ENCODE results near the gene HSD17B1.
"Not testable (repeated sequence)": the region's sequence is repeated elsewhere in the genome, so short reads cannot be mapped to it uniquely, and the experiment has no call there.

Gene HSD17B1

DNA sequence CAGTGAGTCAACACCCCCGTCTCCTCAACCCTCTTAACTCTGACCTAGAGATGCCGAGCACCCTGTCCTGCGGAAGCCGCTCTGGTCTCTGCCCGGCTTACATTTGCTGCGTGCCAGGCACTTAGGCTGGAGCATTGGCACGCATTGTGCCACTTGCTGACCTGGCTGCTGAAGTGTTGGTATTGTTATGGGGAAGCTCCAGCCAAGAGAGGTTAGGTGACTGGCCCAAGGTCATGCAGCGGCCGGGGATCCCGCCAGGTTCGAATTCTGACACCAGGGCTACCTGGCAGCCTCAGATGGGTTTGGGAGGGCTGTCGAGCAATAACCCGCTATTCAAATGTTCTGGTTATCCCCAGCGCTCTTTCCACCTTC, 5.0 kb upstream of the HSD17B1 start:
- no peak for DNase-seq (ENCODE audit: low read depth in 2 of 2)

DNA sequence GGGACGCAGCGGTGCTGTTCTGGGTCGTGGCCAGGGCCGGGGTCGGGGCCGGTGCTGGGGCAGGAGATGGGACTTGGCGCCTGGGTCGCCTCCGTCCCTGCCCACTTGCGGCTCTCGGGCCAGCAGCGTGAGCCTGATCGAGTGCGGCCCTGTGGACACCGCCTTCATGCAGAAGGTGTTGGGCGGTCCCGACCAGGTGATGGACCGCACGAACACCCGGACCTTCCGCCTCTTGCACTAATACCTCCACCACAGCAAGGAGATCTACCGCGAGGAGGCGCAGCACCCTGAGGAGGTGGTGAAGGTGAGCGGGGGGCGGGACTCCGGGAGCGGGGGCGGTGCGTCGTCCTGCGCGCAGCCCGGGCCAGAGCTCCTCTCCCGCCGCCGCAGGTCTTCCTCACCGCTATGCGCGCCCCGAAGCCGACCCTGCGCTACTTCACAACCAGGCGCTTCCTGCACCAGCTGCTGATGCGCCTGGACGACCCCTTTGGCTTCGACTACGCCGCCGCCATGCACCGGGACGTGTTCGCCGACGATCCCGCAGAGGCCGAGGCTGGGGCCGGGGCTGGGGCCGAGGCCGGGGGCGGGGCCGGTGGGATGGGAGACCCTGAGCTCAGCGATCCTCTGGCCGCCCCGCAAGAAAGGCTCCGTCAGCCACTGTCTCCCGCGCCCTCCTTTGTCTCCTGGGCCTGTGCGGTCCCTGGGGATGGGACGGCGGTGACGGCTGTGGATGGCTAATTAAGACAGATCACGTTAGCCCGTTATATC, 4.5 kb upstream of the HSD17B1 start:
- peak; percentile 73 to 78 for DNase-seq (ENCODE audit: low read depth in 2 of 2)

DNA sequence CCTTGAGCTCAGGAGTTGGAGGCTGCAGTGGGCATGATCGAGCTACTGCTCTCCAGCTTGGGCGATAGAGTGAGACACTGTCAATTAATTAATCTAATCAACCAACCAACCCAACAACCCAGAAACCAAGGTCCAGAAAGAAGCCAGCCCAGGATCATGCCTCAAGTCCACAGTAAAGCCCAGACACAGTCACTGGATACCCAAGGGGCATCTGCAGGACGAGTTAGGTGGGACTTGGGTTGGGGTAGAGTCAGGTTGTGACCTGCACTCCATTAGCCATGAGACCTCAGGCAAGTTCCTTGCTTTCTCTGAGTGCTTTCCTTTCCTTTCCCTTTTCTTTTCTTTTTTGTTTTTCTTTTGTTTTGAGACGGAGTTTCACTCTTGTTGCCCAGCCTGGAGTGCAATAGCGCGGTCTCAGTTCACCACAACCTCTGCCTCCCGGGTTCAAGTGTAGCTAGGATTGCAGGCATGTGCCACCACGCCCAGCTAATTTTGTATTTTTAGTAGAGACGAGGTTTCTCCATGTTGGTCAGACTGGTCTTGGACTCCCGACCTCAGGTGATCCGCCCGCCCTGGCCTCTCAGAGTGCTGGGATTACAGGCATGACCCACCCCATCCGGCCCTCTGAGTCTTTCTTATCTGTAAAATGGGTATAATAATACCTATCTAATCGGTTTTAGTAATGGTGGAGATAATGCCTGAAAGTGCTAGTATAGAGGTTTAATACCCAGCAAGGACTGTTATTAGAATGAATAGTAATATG, 3.5 kb upstream of the HSD17B1 start:
- no peak for DNase-seq (ENCODE audit: low read depth in 2 of 2)

DNA sequence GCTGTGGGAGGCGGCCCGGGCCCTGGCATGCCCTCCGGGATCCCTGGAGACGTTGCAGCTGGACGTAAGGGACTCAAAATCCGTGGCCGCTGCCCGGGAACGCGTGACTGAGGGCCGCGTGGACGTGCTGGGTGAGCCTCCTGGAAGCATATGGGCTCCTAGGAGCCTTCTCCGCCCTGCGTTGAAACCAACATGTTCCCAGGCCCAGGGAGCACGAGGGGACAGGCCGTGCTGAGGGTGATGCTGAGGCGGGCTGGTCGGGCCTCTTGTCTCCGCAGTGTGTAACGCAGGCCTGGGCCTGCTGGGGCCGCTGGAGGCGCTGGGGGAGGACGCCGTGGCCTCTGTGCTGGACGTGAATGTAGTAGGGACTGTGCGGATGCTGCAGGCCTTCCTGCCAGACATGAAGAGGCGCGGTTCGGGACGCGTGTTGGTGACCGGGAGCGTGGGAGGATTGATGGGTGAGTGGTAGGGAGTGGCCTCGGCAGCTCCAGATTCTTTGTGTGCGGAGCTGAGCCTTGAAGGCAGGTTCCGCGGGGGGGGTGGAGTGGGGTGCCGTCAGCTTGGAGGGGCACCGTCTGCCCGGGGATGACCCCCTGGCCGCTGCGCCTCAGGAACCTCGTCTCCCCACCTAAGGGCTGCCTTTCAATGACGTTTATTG, 567 bp downstream of the HSD17B1 start:
- no peak for DNase-seq (ENCODE audit: low read depth in 2 of 2)

DNA sequence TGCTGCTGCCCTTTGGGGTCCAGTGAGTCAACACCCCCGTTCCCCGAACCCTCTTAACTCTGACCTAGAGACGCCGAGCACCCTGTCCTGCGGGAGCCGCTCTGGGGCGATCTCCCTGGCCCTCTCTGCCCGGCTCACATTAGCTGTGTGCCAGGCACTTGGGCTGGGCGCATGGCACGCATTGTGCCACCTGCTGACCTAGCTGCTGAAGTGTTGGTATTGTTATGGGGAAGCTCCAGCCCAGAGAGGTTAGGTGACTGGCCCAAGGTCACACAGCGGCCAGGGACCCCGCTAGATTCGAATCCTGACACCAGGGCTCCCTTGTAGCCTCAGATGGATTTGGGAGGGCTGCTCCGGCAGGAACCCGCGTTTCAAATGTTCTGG, 1.1 kb downstream of the HSD17B1 start:
- DNase-seq (ENCODE audit: low read depth in 2 of 2), result no peak

DNA sequence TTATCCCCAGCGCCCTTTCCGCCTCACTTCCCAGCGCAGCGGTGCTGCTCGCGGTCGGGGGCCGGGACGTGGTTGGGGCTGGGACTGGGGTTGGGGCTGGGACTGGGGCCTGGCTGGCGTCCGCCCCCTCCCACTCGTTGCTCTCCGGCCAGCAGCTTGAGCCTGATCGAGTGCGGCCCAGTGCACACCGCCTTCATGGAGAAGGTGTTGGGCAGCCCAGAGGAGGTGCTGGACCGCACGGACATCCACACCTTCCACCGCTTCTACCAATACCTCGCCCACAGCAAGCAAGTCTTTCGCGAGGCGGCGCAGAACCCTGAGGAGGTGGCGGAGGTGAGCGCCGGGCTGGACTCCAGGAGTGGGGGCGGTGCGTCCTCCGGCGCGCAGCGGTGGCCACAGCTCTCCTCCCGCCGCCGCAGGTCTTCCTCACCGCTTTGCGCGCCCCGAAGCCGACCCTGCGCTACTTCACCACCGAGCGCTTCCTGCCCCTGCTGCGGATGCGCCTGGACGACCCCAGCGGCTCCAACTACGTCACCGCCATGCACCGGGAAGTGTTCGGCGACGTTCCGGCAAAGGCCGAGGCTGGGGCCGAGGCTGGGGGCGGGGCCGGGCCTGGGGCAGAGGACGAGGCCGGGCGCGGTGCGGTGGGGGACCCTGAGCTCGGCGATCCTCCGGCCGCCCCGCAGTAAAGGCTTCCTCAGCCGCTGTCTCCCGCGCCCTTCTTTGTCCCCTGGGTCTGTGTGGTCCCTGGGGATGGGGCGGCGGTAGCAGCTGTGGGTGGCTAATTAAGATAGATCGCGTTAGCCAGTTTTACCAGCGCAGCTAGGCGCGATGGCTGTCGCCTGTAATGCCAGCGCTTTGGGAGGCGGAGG, 1.8 kb downstream of the HSD17B1 start:
- peak; percentile 55 to 71 for DNase-seq (ENCODE audit: low read depth in 2 of 2)

DNA sequence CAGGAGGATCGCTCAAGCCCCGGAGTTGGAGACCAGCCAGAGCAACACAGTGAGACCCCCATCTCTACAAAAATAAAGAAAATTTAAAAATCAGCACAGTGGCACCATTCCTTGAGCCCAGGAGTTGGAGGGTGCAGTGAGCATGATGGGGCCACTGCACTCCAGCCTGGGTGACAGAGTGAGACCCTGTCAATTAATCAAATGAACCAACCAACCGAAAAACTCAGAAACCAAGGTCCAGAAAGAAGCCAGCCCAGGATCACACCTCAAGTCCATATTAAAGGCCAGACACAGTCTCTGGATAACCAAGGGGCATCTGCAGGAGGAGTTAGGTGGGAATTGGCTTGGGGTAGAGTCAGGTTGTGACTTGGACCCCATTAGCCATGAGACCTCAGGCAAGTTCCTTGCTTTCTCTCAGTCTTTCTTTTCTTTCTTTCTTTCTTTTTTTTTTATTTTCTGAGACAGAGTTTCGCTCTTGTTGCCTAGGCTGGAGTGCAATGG, 2.4 kb downstream of the HSD17B1 start:
- DNase-seq (ENCODE audit: low read depth in 2 of 2), result no peak

DNA sequence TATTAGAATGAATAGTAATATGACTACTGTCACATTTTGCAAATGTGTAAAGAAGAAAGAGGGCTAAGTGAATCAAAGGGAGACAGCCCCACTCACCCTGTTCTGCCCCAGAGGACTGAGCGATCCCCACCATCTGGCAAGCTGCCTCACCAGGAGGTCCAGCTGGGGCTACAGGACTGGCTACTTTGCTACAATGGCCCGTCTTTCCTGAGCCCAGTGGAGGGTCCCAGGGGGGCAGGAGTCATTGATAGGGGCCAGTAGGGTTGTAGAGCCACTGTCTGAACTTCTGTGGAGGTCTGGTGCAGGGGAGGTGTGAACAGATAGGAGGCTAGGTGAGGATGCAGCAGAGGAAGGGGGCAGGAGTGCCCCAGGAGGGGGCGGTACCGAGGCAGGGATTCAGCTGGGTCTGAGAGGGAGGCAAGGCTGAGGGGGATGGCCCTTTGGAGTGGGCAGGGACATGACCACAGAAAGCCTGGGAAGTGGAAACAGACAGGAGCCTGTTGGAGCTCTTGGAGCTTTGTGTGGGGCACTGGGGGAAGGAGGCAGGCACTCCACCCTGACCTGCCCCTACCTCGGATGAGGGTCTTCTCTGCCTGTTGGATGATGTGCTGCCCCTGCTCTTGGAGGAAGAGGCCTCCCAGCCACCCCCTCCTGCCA, 3.4 kb downstream of the HSD17B1 start:
- DNase-seq (ENCODE audit: low read depth in 2 of 2), result not testable (repeated sequence)

DNA sequence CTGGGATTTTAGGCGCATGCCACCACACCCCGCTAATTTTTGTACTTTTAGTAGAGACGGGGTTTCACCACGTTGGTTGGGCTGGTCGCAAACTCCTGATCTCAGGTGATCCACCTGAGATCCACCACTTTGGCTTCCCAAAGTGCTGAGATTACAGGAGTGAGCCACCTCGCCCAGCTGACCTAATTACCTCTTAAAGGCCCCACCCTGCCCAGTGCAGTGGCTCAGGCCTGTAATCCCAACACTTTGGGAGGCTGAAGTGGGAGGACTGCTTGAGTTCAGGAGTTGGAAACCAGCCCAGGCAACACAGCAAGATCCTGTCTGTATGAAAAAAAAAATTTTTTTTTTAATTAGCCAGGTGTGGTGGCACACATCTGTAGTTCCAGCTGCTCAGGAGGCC, 6.4 kb downstream of the HSD17B1 start:
- DNase-seq (ENCODE audit: low read depth in 2 of 2), result no peak

DNA sequence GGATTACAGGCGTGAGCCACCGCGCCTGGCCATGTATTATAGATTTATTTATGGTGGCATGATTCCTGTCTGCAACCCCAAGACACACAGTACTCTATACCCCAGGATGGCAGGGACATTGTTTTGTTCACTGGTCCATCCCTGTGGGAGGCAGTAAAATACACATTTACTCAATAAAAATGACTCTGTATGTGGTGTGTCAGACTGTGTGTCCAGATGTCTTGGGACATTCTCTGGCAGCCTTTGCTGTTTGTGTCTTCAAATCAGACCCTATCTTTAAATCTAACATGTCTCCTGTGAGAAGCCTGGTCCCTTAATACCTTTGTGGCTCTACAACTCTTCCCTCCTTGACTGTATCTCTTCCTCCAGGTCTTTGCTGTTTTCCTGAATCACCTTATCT, 7.5 kb downstream of the HSD17B1 start:
- DNase-seq (ENCODE audit: low read depth in 2 of 2), result no peak

DNA sequence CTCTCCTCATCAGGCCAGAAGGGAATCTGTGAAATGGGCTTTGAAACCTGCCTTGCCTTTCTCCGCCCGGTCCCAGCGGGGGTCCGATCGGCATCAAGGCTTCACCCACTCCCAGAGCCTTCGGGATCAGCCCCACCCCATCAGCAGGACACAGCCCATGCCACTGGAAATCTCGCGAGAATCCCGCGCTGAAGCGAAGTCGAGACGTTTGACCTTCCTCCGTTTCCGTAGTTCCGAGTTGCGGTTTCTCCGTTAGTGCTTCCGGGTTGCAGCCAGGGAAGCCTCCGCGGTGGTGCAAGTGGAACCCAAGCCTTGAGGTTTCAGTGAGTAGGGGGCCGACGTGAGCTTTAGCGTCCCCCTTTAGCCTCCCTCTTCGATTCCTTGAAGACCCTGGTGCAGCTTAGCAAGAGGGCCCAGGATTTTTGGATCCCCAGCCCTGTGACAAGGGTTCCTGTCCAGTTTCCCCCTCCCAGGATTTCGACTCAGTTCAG, 9.2 kb downstream of the HSD17B1 start, which contains the start of gene COASY:
Gene COASY (plus strand): TSS at position 252 of the 491 bp plus-strand sequence. CDS start 475 bp downstream, outside the sequence.
- DNase-seq (ENCODE audit: low read depth in 2 of 2), result peak; percentile 89 to 93

DNA sequence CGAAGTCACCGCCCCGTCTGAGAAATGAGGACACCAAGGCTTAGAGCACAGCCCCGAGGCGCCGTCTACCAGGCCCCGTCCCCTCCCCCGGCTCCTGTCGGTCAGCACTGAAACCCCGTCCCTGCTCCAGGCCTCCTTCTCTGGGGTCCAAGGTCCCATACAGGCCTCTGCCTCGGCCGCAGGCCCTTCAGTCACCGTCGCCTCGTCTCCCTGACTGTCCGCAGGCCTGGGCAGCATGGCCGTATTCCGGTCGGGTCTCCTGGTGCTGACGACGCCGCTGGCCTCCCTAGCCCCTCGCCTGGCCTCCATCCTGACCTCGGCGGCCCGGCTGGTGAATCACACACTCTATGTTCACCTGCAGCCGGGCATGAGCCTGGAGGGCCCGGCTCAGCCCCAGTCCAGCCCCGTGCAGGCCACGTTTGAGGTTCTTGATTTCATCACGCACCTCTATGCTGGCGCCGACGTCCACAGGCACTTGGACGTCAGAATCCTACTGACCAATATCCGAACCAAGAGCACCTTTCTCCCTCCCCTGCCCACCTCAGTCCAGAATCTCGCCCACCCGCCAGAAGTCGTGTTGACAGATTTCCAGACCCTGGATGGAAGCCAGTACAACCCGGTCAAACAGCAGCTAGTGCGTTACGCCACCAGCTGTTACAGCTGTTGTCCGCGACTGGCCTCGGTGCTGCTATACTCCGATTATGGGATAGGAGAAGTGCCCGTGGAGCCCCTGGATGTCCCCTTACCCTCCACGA, 9.8 kb downstream of the HSD17B1 start:
- no peak for DNase-seq (ENCODE audit: low read depth in 2 of 2)

DNA sequence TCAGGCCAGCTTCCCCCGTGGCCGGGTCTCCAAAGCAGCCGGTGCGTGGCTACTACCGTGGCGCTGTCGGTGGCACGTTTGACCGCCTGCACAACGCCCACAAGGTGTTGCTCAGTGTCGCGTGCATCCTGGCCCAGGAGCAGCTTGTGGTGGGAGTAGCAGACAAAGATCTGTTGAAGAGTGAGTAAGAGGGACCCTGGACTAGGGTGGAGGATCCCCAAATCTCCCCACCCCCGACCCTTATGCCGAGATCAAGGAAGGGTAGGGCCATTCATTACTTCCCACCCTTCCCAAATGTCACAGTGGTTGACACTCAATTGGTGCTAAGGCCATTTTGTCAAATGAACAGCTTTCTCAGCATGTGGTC, 10.4 kb downstream of the HSD17B1 start:
- DNase-seq (ENCODE audit: low read depth in 2 of 2), result no peak

DNA sequence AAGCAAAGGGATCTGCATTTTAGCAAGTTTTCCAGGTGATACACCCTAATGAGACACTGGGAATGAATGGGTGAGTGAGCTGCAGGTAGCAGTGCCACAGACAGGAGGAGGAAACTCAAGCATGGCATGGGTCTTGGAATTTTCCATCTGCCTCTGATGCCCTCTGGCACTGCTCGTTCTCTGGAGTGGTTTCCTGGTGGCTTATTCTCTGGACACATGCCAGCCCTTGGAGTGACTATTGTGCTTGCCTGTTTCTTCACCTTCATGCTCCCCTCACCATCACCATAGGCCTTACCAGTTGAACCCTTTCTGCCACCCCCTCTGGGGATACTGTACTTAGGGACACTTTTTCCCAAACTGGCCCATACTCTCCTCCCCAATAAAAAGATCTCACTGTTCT, 10.8 kb downstream of the HSD17B1 start:
- DNase-seq (ENCODE audit: low read depth in 2 of 2), result no peak

DNA sequence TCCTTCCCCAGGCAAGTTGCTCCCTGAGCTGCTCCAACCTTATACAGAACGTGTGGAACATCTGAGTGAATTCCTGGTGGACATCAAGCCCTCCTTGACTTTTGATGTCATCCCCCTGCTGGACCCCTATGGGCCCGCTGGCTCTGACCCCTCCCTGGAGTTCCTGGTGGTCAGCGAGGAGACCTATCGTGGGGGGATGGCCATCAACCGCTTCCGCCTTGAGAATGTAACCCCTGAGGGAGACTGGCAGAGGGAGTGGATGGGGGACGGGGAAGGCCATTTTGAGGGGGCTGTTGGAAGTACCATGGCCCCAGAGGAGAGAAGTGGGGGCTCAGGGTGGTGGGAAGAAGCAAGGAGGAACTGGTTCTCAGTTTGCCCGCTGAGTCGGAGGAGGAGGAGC, 11.2 kb downstream of the HSD17B1 start:
- DNase-seq (ENCODE audit: low read depth in 2 of 2), result no peak

DNA sequence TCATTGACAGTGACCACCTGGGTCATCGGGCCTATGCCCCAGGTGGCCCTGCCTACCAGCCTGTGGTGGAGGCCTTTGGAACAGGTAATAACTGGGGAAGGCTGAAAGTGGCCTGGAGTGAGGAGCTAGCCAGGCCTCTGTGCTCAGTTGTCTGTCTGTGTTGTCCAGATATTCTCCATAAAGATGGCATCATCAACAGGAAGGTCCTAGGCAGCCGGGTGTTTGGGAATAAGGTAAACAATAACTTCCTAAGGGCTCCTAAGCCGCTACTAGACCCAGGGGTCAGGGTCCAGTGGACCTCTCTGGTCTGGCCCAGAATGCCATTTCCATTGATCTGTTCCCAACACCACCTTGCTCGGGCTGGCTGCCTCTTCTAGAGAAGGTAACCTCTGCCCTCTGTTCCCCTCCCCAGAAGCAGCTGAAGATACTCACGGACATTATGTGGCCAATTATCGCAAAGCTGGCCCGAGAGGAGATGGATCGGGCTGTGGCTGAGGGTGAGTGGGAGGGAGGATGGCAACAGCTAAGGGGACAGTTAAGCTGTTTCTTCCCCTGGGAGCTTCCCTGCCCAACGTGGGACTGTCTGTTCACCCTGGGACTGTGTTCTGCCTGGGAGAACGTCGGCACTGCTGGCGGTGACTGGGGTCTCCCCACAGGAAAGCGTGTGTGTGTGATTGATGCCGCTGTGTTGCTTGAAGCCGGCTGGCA, 12.2 kb downstream of the HSD17B1 start:
- no peak for DNase-seq (ENCODE audit: low read depth in 2 of 2)

DNA sequence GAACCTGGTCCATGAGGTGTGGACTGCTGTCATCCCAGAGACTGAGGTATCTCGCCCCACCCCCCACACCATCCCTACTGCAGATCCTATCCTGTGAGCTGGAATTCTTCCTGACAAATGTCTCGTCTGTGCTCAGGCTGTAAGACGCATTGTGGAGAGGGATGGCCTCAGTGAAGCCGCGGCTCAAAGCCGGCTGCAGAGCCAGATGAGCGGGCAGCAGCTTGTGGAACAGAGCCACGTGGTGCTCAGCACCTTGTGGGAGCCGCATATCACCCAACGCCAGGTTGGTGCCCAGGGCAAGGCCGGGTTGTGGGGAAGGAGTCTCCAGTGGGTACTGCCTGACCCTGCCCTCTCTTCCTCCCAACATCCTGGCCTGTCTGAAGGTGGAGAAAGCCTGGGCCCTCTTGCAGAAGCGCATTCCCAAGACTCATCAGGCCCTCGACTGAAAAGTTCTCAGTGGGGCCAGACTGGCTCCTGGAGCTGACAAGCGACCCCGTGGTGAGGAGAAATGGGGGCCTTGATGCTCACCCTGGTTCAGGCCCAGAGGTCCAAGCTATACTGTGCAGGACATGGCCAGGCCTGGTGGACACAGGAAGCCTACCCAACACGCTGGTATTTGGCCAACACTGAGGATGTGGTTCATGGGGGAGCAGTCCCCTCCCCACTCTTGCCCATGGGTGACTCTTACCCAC, 12.9 kb downstream of the HSD17B1 start:
- DNase-seq (ENCODE audit: low read depth in 2 of 2), result no peak

DNA sequence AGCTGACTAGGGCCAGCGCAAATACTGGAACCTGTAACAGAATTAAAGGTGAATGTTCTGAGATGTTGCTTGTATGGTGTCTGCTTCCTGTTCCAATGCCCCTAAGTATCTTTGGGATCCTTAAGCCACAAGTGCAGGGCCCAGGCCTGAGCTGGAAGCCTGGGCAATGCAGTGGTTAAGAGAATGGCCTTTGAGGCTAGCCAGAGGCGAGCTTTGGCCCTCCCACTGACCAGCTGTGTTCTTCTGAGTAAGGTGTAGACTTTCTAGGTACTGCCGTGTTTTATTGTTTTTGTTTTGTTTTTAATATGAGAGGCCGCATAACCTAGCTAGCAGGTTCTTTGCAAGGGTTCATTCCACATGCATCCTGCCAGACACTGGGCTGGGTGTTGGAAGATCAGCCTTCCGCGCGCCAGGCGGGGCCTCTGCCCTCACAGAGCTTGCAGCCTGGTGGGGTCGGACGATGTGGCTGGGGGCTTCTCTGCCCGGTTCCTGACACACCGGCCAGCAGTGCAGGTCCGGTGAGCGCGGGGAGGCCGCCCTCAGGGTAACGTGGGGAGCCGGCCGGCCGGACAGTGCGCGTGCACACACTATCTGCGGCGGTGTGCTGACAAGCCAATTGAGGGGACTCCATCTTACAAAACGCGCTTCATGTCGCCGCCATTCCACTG, 13.6 kb downstream of the HSD17B1 start:
- DNase-seq (ENCODE audit: low read depth in 2 of 2), result no peak
